ENCODE measurements around the gene RBBP8. TPM values are rescaled to one million over a fixed set of nuclear protein-coding genes. Genes with fewer than 3 reads are reported as not detected.

Gene RBBP8
- total RNA-seq, 1 experiment from 2014 or later: 66.0 TPM

DNA sequence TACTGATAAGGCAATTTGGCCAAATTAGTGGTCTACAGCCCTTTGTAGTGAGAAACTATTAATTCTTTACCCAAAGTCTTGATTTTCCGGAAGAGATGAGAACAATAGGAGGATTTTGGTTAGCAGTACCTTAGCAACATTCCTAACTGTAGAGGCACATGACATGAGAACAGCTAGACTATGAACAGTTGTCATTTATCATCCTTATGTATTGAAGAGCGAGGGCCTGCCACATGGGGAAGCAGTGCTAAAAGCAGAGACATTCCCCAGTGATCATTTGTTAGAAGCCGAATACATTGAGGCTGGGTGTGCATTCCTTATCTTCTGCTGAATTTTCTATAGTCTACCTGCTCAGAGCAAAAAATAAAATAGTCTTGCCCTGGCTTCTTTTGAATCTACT lies 65.2 kb downstream of the RBBP8 start:
- no peak for DNase-seq (ENCODE audit: low read depth)

DNA sequence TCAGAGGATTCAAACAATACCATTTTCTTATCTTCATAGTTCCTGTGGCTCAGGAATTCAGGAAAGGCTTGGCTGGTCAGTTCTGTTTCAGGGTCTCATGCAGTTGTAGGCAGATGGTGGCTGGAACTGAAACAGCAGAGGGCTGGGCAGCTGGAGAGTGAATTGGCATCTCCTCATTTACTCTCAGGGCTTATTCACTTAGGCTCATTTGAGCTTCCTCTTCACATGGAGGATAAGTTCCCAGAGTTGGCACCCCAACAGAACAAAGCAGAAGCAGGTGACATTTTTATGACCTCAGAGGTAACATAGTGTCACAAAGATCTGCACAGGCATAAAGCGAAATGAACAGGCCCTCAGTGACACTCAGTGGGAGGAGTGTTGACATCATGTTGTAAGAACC lies 66.1 kb downstream of the RBBP8 start:
- DNase-seq (ENCODE audit: low read depth): no peak

DNA sequence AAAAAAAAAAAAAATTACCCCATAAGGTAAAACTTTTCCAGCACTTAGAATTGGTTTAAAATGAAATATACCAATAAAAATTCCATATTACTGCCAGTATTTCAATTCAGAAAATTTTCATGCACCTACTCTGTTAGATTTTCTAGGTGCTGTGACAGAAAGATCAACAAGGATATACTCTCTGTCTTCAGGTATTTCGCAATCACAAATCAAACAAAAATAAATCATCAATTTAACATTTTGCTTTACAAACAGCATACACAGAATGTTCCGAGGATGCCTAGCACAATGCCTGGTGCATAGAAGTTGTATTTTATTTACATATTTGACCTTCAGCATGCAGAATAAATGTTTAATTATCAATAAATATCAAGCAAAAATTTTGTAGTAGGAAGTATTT lies 66.5 kb downstream of the RBBP8 start:
- no peak for DNase-seq (ENCODE audit: low read depth)

DNA sequence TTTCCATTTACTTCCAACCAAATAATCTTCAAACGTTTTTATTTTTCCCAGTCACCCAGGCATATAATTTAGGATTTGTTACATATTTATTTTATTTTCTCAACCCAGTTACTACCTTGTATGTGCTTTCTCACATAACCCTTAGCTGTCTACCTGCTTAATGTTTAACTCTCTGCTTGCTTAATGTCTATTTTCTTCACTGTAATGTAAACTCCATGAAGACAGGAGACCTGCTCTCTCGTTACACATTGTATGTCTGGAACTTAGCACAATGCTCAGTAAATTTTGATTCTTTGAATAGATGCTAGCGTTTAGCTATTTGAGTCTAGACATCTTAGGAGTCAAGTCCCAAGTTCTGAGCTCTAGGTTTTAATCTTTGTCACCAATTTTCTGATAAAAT lies 70.2 kb downstream of the RBBP8 start:
- no peak for DNase-seq (ENCODE audit: low read depth)

DNA sequence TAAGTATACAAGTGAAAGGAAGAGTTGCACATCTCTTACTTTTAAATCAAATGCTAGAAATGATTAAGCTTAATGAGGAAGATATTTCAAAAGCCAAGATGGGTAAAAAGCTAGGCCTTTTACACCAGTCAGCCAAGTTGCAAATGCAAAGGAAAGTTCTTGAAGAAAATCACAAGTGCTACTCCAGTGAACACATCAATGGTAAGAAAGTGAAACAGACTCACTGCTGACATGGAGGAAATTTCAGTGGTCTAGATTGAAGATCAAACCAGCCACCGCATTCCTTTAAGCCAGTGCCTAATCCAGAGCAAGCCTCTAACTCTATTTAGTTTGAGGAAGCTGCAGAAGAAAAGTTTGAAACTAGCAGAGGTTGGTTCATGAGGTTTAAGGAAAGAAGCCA lies 79.1 kb downstream of the RBBP8 start:
- DNase-seq (ENCODE audit: low read depth): no peak

DNA sequence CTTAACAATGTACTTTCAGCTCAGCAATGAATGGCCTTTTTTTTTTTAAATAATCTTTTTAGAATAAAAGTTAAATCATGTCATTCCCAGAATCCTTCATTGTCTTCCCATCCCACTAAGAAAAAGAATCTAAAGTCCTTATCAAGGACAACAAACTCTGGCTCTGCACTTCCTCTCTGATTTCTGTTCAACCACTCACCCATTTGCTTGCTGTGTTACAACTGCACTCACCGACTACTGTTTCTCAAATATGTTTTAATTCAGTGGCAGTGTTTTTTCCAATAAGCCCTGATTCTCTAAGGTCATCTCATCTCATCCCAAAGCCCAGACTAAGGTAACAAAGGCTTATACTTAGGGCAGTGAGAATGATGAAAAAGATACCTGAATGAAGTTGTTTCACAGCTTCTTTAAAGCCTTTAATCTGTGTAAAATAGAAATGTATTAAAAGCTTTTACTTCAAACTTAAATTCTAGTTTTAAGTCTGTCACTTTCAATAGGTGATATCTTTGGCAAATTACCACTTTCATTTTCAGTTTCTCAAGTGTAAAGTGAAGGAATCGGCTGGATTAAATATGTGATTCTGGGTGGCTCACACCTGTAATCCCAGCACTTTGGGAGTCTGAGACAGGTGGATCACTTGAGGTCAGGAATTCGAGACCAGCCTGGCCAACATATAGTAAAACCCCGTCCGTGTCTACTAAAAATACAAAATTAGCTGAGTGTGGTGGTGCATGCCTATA lies 87.6 kb downstream of the RBBP8 start:
- DNase-seq (ENCODE audit: low read depth): no peak

DNA sequence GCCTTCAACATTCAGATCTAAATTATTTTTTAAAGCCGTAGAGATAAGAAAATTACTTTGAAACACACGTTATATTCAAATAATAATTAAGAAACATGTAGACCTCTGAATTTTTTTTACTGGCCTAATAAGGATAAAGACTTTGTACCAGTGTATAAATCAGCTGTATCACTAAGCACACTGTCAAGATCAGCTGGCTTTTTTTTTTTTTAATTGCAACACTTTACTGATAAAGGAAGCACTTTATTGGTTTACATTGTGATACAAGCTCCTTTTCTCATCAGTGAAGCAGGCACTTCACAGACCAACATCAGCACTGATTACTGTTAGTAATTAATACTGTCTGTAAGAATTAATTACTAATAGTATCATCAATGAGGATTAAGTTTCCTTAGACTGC lies 88.5 kb downstream of the RBBP8 start:
- no peak for DNase-seq (ENCODE audit: low read depth)

DNA sequence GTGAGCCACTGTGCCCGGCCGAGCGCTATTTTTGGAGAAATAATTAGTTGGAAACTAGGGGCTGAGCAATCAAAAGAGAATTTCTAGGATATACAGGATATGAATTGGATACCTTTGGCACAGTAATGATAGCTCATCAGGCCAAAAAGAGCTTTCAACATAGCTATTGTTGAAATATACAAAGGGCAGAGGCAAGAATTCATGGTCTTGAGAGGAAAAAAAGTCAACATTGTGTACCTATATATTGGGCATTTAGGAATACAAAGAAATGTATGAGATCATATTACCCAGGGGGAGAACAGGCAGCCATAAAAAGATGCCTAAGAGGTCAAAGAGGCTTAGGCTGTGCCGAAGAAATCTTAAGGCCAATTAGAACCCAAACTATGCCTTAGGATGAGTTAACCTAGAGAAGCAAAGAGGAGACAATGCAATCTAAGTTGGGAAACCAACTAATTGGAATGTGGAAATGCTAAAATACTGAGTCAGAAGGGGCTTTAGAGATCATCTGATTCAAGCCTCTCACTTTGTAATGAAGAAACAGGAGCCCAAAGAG lies 99.0 kb downstream of the RBBP8 start:
- DNase-seq (ENCODE audit: low read depth): peak; percentile 63

DNA sequence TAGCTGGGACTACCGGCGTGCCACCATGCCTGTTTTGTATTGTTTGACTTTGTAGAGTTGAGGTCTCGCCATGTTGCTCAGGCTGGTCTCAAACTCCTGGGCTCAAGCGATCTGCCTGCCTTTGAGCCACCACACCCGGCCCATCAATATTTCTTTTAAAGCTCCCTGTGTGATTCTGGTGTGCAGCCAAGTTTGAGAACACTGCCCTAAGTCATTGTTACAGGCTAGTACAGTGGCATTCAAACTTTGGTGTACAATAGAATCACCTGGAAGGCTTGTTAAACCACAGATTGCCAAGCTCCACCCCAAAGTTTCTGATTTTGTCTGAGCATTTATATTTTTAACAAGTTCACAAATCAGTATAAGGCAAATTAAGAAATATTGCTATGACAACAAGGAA lies 99.9 kb downstream of the RBBP8 start:
- no peak for DNase-seq (ENCODE audit: low read depth)

DNA sequence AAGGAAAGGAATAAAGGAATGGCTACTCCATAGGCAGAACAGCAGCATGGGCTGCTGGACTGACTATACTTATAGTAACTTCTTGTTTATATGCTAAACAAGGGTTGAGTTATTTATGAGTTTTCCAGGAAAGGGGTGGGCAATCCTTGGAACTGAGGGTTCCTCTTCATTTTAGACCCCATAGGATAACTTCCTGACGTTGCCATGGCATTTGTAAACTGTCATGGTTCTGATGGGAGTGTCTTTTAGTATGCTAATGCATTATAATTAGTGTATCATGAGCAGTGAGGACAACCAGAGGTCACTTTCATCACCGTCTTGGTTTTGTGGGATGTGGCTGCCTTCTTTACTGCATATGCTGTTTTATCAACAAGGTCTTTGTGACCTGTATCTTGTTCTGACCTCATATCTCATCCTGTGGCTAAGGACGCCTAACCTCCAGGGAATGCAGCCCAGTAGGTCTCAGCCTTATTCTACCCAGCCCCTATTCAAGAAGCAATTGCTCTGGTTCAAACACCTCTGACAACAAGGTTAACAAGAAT lies 103.6 kb downstream of the RBBP8 start:
- no peak for DNase-seq (ENCODE audit: low read depth)

DNA sequence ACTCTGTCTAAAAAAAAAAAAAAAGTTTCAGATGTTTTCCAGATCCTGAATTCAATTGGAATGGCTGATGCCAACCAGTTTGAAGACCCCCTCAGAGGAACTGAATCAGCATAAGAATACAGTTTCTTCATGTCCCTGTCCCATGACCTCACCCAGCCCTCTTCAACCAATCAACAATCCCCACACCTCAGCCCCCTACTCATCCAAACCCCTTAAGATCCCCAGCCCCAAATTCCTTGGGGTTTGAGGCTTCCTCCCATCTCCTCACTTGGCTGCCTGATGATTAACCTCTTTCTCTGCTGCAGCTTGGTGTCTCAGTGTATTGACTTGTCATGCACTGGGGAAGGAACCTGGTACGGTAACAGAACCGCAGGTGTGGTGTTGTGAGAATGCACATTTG lies 104.5 kb downstream of the RBBP8 start:
- no peak for DNase-seq (ENCODE audit: low read depth)

DNA sequence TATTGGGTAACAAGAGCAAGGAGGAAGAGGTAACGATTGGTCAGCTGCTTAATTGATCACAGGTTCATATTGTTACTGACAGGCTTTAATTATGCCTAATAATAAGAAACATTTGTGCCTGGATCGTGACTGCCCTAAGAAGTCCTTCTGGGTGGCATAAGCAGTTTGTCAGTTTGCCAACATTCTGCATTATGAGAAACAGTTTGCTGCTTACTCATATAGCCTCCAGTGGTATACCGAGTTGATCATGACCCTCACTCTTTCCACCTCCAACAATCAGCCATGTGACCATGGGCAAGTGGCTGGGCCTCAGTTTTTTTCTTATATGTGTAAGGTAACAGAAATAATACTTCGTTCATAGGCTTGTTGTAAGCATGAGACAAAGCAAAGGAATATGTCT lies 105.6 kb downstream of the RBBP8 start:
- peak; percentile 87 for DNase-seq (ENCODE audit: low read depth)

DNA sequence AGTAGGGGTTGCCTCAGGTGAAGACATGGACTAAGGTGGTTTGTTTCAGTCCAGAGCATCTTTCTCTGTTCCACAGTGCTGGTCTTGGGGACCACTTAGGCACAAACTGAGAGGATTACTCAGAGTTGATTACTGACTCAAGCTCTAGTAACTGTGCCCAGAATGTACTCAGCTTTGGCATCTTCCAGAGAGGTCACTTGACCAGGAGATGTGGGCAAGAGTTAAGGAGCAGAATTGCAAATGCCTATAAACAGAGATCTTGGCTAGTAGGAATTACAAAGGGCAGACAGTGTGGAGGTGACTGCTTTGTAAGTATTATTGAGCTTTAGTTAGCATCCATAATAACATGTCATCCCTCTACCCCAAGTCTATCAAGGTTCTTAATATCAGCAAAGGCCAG lies 109.0 kb downstream of the RBBP8 start:
- no peak for DNase-seq (ENCODE audit: low read depth)

DNA sequence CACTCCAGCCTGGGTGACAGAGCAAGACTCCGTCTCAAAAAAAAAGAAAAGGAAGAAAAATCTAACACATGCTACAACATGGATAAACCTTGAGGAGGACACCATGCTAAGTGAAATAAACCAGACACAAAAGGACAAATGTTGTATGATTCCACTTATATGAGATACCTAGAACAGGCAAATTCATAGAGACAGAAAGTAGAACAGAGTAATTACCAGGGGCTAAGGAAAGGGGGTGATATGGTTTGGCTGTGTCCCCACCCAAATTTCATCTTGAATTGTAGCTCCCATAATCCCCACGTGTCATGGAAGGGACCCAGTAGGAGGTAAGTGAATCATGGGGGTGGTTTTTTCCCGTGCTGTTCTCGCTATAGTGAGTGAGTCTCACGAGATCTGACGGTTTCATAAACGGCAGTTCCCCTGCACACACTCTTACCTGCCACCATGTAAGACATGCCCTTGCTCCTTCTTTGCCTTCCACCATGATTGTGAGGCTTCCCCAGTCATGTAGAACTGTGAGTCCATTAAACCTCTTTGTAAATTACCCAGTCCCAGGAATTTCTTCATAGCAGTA lies 110.8 kb downstream of the RBBP8 start:
- no peak for DNase-seq (ENCODE audit: low read depth)

DNA sequence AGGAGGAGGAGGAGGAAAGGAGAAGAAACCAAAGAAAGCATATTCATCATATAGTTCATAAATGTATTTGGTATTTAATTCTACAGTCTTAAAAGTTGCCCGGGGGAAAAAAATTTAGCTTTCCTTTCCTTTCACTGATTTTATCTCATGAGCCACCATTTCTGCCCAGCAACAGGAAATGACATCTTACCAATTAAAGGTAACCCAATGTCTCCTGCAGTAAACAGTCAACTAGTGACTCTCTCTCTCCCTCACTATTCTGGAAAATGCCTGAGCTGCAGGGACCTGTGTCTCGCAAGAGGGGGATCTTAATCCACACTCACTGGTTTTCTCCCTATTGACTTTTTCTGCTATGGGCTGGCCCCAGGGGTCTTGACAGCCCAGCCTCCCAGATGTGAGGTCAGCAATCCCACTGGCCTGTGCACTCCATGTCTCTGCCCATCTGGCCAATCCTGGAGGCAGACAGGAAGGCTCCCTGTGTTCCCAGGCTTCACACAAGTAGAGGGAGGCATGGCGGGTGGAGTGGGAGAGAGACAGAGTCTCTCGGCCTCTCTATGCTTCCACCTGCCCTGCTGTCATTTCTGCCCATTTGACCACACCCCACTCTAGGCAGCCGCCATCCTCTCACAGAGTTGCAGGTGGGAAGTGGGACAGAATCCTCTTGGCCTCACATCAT lies 116.7 kb downstream of the RBBP8 start:
- no peak for DNase-seq (ENCODE audit: low read depth)

DNA sequence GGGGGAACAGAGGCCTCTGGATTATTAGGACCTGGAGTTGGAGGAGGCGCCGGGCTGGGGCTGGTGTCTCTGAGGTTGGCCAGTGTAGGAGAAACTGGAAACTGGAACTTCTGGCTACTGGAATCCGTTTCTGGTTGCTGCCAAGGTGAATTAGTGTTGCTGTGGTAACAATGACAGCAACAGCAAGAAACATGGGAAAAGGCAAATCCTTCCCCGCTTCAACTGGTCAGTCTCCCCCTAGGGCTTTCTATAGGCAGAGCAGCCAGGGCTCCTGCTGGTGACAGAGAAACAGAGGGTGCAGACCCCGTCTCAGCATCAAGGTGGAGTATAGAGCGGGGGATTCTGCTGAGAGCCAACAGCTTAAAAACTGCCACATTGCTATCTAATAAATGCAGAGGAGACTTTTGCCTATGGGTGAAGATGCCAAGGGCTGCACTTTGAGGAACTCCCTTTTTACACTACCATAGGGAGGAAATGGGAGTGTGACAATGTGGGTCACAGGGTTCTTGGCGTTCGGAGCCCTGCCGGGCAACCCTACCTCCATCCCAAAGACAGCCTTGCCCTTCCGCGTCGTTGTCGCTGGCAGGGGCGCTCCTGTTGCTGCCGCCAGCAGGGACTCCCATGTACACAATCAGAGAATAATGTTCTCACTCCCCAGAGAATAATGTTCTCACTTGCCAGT lies 120.8 kb downstream of the RBBP8 start:
- peak; percentile 22 for DNase-seq (ENCODE audit: low read depth)

DNA sequence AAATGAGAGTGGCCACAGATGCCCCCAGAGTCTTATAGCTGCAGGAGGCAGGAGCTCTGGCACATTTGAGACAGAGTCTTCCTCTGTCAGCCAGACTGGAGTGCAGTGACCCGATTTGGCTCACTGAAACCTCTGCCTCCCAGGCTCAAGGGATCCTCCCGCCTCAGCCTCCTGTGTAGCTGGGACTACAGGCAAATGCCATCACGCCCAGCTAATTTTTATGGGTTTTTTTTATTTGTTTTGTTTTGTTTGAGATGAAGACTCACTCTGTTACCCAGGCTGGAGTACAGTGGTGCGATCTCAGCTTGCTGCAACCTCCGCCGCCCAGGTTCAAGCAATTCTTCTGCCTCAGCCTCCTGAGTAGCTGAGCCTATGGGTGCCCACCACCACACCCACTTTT lies 121.4 kb downstream of the RBBP8 start:
- DNase-seq (ENCODE audit: low read depth): no peak

DNA sequence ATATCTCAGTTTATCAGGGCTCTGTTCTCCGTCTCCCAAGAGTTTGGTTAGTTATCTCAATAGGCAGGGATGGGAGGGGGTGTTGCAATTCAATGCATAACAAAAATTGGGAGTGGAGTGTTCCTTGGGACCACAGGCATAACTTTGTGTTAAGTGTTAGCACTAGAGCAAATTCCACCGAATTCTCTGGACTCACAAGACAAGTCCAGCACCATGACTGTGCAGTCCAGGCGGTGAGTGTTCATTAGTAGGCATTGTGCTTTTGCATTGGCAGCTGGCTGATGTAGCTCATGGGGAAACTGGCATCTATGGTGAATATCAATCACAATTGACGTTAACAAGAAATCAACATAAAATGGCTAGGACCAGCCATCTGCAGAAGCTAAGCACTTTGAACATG lies 123.2 kb downstream of the RBBP8 start:
- no peak for DNase-seq (ENCODE audit: low read depth)

DNA sequence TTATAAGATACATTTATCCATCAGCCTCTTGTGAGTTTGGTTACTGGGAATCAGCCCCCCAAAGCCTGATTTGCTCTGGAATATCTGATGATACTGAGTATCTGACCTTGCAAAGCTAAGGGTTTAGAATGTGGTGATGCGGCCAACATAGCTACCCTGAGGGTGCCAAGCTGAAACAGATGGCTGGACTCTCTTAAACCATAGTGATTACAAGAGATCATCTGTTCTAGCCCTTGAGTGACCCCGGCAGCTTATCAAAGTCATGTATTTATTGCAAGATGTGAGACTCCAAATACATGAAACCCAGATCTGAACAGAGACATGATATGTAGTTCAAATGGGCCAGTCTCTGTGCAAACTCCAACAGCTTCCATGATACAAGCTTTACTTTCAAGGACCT lies 124.0 kb downstream of the RBBP8 start:
- DNase-seq (ENCODE audit: low read depth): no peak

DNA sequence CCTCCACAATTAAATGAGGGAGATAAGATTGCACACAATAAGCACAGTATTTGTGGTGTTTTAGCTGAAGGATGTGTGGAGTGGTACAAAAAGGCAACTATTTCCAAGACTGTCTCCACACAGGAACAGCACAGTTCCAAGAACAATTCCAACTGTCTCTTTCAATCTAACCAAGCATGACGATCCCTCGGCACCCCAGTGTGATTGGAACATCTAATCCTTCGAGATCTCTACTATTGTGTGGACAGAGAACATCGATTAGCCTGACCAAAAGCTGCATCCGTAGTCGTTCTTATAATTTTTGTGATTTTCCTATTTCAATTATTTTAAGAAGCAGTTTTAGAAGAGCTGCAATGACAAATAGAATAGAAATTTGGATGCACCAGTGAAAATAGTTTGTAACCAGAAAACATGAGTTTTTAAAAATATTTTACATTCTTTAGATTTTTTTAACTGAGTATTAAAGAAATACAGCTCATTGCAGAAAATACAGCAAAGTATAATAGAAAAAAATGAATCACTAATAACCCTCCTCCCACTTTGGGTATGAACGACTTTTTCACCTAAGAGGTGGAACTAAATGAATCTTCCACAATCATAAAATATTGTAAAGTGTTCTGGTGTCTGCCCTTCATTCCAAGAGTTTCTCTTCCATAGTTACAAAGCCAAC lies 125.8 kb downstream of the RBBP8 start:
- DNase-seq (ENCODE audit: low read depth): no peak
